ENCODE measurements around the gene TNFRSF25. TPM values are rescaled to one million over a fixed set of nuclear protein-coding genes. Genes with fewer than 3 reads are reported as not detected.

Gene TNFRSF25
- total and polyA plus RNA-seq, 9 of the 15 experiments (the other 6 are each of a cell fraction or from before 2014, with no cell fraction given), result 0.24 to 0.49 TPM; not detected in 7

DNA sequence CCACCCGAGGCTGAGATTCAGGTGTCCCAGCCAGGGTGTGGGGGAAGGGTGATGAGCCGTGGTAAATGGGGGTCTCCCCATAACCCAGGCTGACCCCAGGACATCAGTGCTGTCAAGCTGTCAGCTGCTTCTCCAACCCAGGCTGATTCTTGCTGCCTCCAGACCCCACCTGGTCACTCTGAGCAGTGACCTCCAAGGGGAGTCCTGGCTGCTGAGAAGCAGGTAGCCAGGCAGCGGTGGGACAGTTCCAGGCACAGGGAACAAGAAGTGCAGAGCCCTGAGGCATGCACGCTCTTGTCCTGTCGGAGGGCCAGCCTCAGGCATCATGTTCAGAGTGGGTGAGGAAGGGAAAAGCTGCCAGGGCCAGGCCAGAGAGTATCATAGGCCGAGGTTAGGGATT lies 40.3 kb downstream of the TNFRSF25 start:
- Histone ChIP-seq H3K9me1 (ENCODE audit: control insufficient read depth, insufficient read depth, low read length) (no peaks in the 10 kb centered on the region), H3K4me1 (replicated peaks in 1 of 2; ENCODE audit: control insufficient read depth in 2 of 2, insufficient read depth in 2 of 2, low read length in 2 of 2) (peaks cover 44 to 76% of the 10 kb centered on the region in 2 experiments), H3K9ac (ENCODE audit: insufficient read depth in 1 of 2, low read depth in 2 of 2, low read length in 2 of 2) (peak overlapping the region in 1 of 2 experiments; percentile 39; a peak in 1 of 4 replicates), H2AFZ (ENCODE audit: low read depth, low read length) (no peak overlapping the region), H3K36me3 (ENCODE audit: control insufficient read depth, insufficient read depth, low read length) (no peaks in the 10 kb centered on the region), H3K27ac (ENCODE audit: extremely low read depth, low read depth, low read length) (no peak overlapping the region), H3K27me3 (ENCODE audit: control insufficient read depth in 2 of 2, insufficient read depth in 2 of 2, low read length in 2 of 2) (peaks cover 18 to 56% of the 10 kb centered on the region in 2 experiments; a peak in 3 of 5 replicates), H3K79me2 (ENCODE audit: control insufficient read depth, insufficient read depth, low read length) (no peaks in the 10 kb centered on the region), H3K4me2 (ENCODE audit: insufficient read depth, low read length) (peak overlapping the region; percentile 64), H4K20me1 (replicated peaks; ENCODE audit: control insufficient read depth, insufficient read depth, low read length) (peaks cover 50% of the 10 kb centered on the region), H3K9me3 (replicated peaks; ENCODE audit: control insufficient read depth, insufficient read depth, low read depth, low read length) (no peaks in the 10 kb centered on the region), H3K4me3 (no peak overlapping the region)
- FAIRE-seq, result no peak
- BruUV-seq (replicated peaks), result no TSS peak
- no peak for ATAC-seq
- TF ChIP-seq ZMIZ1 (IDR thresholded peaks at IDR 0.05; ENCODE audit: low read depth in 2 of 2, low read length in 2 of 2) (no peak), POLR2AphosphoS2 (IDR thresholded peaks at IDR 0.05; ENCODE audit: low read length) (no peak), ZNF134 (CRISPR knock-in tag; conservative IDR thresholded peaks at IDR 0.05) (no peak), HEY1 (CRISPR knock-in tag; IDR thresholded peaks at IDR 0.05; ENCODE audit: borderline replicate concordance) (no peak), ZBTB11 (CRISPR knock-in tag; IDR thresholded peaks at IDR 0.05) (no peak), KDM5B (IDR thresholded peaks at IDR 0.05; ENCODE audit: insufficient replicate concordance, low read depth, low read length) (peak; percentile 4)
- TF ChIP-seq, protein P1, sequence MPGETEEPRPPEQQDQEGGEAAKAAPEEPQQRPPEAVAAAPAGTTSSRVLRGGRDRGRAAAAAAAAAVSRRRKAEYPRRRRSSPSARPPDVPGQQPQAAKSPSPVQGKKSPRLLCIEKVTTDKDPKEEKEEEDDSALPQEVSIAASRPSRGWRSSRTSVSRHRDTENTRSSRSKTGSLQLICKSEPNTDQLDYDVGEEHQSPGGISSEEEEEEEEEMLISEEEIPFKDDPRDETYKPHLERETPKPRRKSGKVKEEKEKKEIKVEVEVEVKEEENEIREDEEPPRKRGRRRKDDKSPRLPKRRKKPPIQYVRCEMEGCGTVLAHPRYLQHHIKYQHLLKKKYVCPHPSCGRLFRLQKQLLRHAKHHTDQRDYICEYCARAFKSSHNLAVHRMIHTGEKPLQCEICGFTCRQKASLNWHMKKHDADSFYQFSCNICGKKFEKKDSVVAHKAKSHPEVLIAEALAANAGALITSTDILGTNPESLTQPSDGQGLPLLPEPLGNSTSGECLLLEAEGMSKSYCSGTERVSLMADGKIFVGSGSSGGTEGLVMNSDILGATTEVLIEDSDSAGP (CRISPR knock-in tag; IDR thresholded peaks at IDR 0.05), result no peak
- ChIA-PET CTCF (ENCODE audit: low intra/inter-chr PET ratio) (no interaction called here), POLR2A (interaction anchor here (1.3 kb wide), 4 partner anchors 12 to 34 kb away, joined by 3 to 8 read pairs (median 6); partner anchors contain the start of gene ACOT7)
- 24% methylated on average over 6 of the region's 6 CpGs for WGBS (ENCODE audit: insufficient coverage, low coverage, missing lambda C conversion rate)
- in situ Hi-C loops (cut with MboI) (no loop called here), intact Hi-C loops (cut with micrococcal nuclease) (no loop called here)
- no peak for DNase-seq (ENCODE audit: extremely low read depth in 1 of 4, low spot score in 3 of 4)
